ENCODE measurements around the gene PLXNB2.

PLXNB2 gene

GRCh38 chr22:50252082-50253045, 55.1 kb downstream of the PLXNB2 start:
- peaks cover 2% of the 10 kb centered on the region for H3K27me3 Mint-ChIP-seq
- H3K36me3 Mint-ChIP-seq (ENCODE audit: low read depth), result peaks cover 28% of the 10 kb centered on the region
- H3K4me3 Mint-ChIP-seq, result peak overlapping the region; percentile 83
- no peaks in the 10 kb centered on the region for H3K9me3 Mint-ChIP-seq
- intact Hi-C loops (cut with micrococcal nuclease), result loop anchor here (1.0 to 5.0 kb wide), 3 partner anchors 90 to 370 kb away; partner anchors contain the start of gene PPP6R2
- no peak overlapping the region for H3K27ac Mint-ChIP-seq
- peaks cover 33% of the 10 kb centered on the region for H3K4me1 Mint-ChIP-seq (ENCODE audit: low read depth)

DNA sequence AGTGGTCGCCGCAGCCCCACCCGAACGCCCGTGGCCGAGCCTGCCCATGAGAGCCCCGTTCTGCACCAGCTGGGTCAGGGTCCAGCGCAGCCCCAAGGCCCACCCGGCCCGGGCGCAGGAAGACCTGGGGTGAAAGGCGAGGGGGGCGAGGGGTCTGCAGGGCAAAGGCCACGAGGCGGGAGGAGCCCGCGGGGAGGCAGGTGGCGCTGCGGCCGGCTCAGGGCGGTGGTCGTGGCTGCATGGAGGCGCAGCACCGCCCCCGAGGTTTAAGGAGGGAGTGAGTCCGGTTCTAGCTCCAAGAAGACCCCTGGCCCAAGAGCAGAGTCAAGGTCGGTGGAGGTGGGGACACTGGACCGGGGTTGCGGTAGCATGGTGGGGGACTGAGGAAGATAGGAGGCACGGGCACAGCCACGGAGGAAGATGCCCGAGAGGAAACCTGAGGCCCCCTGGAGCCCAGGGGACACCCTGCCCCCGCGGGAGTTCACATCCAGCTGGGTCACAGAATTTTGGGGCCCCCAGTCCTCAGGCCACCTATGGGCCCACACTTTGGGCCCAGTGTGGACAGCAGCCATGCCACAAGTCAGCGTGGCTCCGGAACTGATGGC, 55.9 kb downstream of the PLXNB2 start:
- Mint-ChIP-seq H3K9me3 (no peaks in the 10 kb centered on the region), H3K36me3 (ENCODE audit: low read depth) (peaks cover 36% of the 10 kb centered on the region), H3K4me1 (ENCODE audit: low read depth) (peaks cover 37% of the 10 kb centered on the region), H3K27me3 (no peaks in the 10 kb centered on the region), H3K27ac (peak overlapping the region; percentile 55), H3K4me3 (peak overlapping the region; percentile 83)
- intact Hi-C loops (cut with micrococcal nuclease), result loop anchor here (1.0 to 5.0 kb wide), 3 partner anchors 91 to 371 kb away; partner anchors contain the start of gene PPP6R2

GRCh38 chr22:50250555-50251476, 56.6 kb downstream of the PLXNB2 start, which contains the start of gene HDAC10:
HDAC10 (minus strand) TSS chr22:50251265; CDS start chr22:50251032, 233 bp downstream.
- Mint-ChIP-seq H3K27ac (peak within 1 kb of the TSS; percentile 61), H3K36me3 (ENCODE audit: low read depth) (peaks cover 43% of the 10 kb centered on the region), H3K4me3 (peak within 1 kb of the TSS; percentile 83), H3K4me1 (ENCODE audit: low read depth) (peaks cover 45% of the 10 kb centered on the region), H3K27me3 (no peaks in the 10 kb centered on the region), H3K9me3 (no peaks in the 10 kb centered on the region)
- intact Hi-C loops (cut with micrococcal nuclease), result loop anchor here (5.0 kb wide), 1 partner anchor 371 kb away; no protein-coding TSS in a partner anchor

- H3K9me3 Mint-ChIP-seq, result no peaks in the 10 kb centered on the region
- no peaks in the 10 kb centered on the region for H3K27me3 Mint-ChIP-seq
- H3K4me3 Mint-ChIP-seq, result peak overlapping the region; percentile 83
- H3K27ac Mint-ChIP-seq, result peak overlapping the region; percentile 61
- intact Hi-C loops (cut with micrococcal nuclease), result loop anchor here (5.0 kb wide), 1 partner anchor 372 kb away; no protein-coding TSS in a partner anchor
- H3K36me3 Mint-ChIP-seq (ENCODE audit: low read depth), result peaks cover 48% of the 10 kb centered on the region
- peaks cover 49% of the 10 kb centered on the region for H3K4me1 Mint-ChIP-seq (ENCODE audit: low read depth)
Measured at GRCh38 chr22:50250249-50250554, 57.2 kb downstream of the PLXNB2 start.

DNA sequence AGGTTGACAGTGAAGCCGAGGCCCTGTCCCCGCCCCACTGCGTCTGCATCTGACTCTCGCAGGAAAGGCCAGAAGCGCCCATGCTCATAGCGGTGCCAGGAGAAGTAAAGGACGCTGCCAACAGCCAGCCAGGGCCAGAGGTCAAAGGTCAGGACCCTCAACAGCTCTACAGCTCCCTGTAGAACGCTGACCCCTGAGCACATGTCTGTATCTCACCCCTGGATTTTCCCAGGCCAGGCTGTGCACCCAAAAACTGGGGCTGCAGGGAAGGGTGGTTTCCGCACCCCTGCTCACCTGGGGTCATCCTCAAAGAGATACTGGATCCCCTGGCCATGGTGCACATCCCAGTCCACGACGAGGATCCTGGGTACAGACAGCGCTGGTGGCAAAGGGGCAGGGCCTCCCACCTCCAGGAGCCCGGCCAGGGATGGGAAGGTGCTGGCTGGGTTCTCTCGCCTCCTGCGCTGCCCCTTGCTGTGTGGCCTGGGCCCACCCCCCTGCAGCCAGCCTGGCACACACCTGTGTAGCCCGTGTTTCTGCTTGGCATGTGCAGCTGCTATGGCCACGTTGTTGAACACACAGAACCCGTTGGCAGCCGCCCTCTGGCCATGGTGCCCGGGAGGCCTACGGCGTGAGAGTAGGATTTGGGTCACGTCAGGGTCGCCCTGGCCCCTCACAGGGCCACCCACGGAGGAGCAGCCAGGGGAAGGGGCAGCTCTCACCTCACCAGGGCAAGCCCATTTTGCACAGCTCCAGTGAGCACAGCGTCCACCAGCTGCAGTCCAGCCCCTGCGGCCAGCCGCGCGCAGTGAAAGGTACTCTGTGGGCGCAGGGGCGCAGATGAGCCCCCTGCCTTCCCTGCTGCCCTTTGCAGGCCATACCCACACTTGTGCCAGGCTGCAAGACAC, 57.9 kb downstream of the PLXNB2 start:
- peak overlapping the region; percentile 61 for H3K27ac Mint-ChIP-seq
- no peaks in the 10 kb centered on the region for H3K9me3 Mint-ChIP-seq
- peaks cover 54% of the 10 kb centered on the region for H3K4me1 Mint-ChIP-seq (ENCODE audit: low read depth)
- intact Hi-C loops (cut with micrococcal nuclease), result loop anchor here (5.0 kb wide), 1 partner anchor 373 kb away; no protein-coding TSS in a partner anchor
- no peaks in the 10 kb centered on the region for H3K27me3 Mint-ChIP-seq
- H3K4me3 Mint-ChIP-seq, result peak overlapping the region; percentile 83
- peaks cover 54% of the 10 kb centered on the region for H3K36me3 Mint-ChIP-seq (ENCODE audit: low read depth)

GRCh38 chr22:50248196-50249081, 59.0 kb downstream of the PLXNB2 start:
- Mint-ChIP-seq H3K4me1 (ENCODE audit: low read depth) (peaks cover 63% of the 10 kb centered on the region), H3K27ac (peak overlapping the region; percentile 45), H3K4me3 (no peak overlapping the region), H3K9me3 (no peaks in the 10 kb centered on the region), H3K27me3 (no peaks in the 10 kb centered on the region), H3K36me3 (ENCODE audit: low read depth) (peaks cover 58% of the 10 kb centered on the region)
- intact Hi-C loops (cut with micrococcal nuclease), result no loop called here

GRCh38 chr22:50247748-50248147, 59.7 kb downstream of the PLXNB2 start:
- Mint-ChIP-seq H3K4me3 (no peak overlapping the region), H3K4me1 (ENCODE audit: low read depth) (peaks cover 70% of the 10 kb centered on the region), H3K27me3 (no peaks in the 10 kb centered on the region), H3K36me3 (ENCODE audit: low read depth) (peaks cover 58% of the 10 kb centered on the region), H3K9me3 (no peaks in the 10 kb centered on the region), H3K27ac (peak overlapping the region; percentile 45)
- intact Hi-C loops (cut with micrococcal nuclease), result no loop called here

GRCh38 chr22:50246242-50247175, 60.9 kb downstream of the PLXNB2 start:
- no peaks in the 10 kb centered on the region for H3K9me3 Mint-ChIP-seq
- peaks cover 71% of the 10 kb centered on the region for H3K4me1 Mint-ChIP-seq (ENCODE audit: low read depth)
- H3K36me3 Mint-ChIP-seq (ENCODE audit: low read depth), result peaks cover 58% of the 10 kb centered on the region
- H3K4me3 Mint-ChIP-seq, result peak overlapping the region; percentile 97
- H3K27ac Mint-ChIP-seq, result peak overlapping the region; percentile 94
- intact Hi-C loops (cut with micrococcal nuclease), result no loop called here
- no peaks in the 10 kb centered on the region for H3K27me3 Mint-ChIP-seq

- H3K4me1 Mint-ChIP-seq (ENCODE audit: low read depth), result peaks cover 73% of the 10 kb centered on the region
- H3K4me3 Mint-ChIP-seq, result peak overlapping the region; percentile 97
- H3K27me3 Mint-ChIP-seq, result no peaks in the 10 kb centered on the region
- no peaks in the 10 kb centered on the region for H3K9me3 Mint-ChIP-seq
- intact Hi-C loops (cut with micrococcal nuclease), result loop anchor here (2.0 kb wide), 1 partner anchor 97 kb away; the partner anchor contains the start of gene PPP6R2
- H3K27ac Mint-ChIP-seq, result peak overlapping the region; percentile 94
- H3K36me3 Mint-ChIP-seq (ENCODE audit: low read depth), result peaks cover 60% of the 10 kb centered on the region
Measured at GRCh38 chr22:50245214-50246072, 62.0 kb downstream of the PLXNB2 start.

GRCh38 chr22:50244420-50245213, 62.8 kb downstream of the PLXNB2 start, which contains the start of gene TUBGCP6:
TUBGCP6 (minus strand) TSS chr22:50245023; CDS start chr22:50244459, 564 bp downstream.
- Mint-ChIP-seq H3K27ac (peak within 1 kb of the TSS; percentile 94), H3K9me3 (no peaks in the 10 kb centered on the region), H3K36me3 (ENCODE audit: low read depth) (peaks cover 62% of the 10 kb centered on the region), H3K4me3 (peak within 1 kb of the TSS; percentile 97), H3K27me3 (no peaks in the 10 kb centered on the region), H3K4me1 (ENCODE audit: low read depth) (peaks cover 65% of the 10 kb centered on the region)
- intact Hi-C loops (cut with micrococcal nuclease), result loop anchor here (2.0 to 5.0 kb wide), 2 partner anchors 98 to 253 kb away; partner anchors contain the start of gene PPP6R2
